SK-N-SH treated with all-trans-retinoic acid at 6 μM for 48 hours (cell line): ENCODE measurements around the gene SIN3B.

ENCODE experiments used
- ATAC-seq: fragments of 200-7000 bp; cut with Tn5 transposase; 3 replicates; pipeline ENCODE4 v1.9.1; 2020; ENCODE audit warnings: mild to moderate bottlenecking, moderate library complexity
- BACH2 ChIP-seq: fragments of 250-450 bp; sonication (Bioruptor Pico); IDR thresholded peaks from 2 replicates; pipeline ENCODE4 v1.9.0; 2021; ENCODE audit warnings: mild to moderate bottlenecking, borderline replicate concordance
- CREB5 ChIP-seq: fragments of 250-450 bp; sonication (Bioruptor Pico); IDR thresholded peaks from 2 replicates; pipeline ENCODE4 v1.5.1; 2020; ENCODE audit warnings: low read depth, mild to moderate bottlenecking, moderate library complexity
- CSDC2 ChIP-seq: fragments of 250-450 bp; sonication (Bioruptor Pico); IDR thresholded peaks from 2 replicates; pipeline ENCODE4 v1.5.0; 2020; ENCODE audit warnings: mild to moderate bottlenecking, moderate library complexity
- GLIS3 ChIP-seq: fragments of 250-450 bp; sonication (Bioruptor Pico); IDR thresholded peaks from 2 replicates; pipeline ENCODE4 v1.5.0; 2020; ENCODE audit warnings: mild to moderate bottlenecking, moderate library complexity
- ISL1 ChIP-seq: fragments of 250-450 bp; sonication (Bioruptor Pico); IDR thresholded peaks from 2 replicates; pipeline ENCODE4 v2.1.2; 2022; ENCODE audit warnings: mild to moderate bottlenecking, moderate library complexity
- OSR1 ChIP-seq: fragments of 250-450 bp; sonication (Bioruptor Pico); IDR thresholded peaks from 2 replicates; pipeline ENCODE4 v1.8.0; 2022; ENCODE audit warnings: moderate library complexity, mild to moderate bottlenecking, inconsistent platforms
- POU6F1 ChIP-seq: fragments of 250-450 bp; sonication (Bioruptor Pico); IDR thresholded peaks from 2 replicates; pipeline ENCODE4 v1.8.0; 2021; ENCODE audit warnings: low read depth, mild to moderate bottlenecking, moderate library complexity, borderline replicate concordance
- PPARA ChIP-seq: fragments of 250-450 bp; sonication (Bioruptor Pico); IDR thresholded peaks from 2 replicates; pipeline ENCODE4 v1.5.0; 2020; ENCODE audit warnings: mild to moderate bottlenecking, borderline replicate concordance
- RARB ChIP-seq: fragments of 250-450 bp; sonication (Bioruptor Pico); IDR thresholded peaks from 2 replicates; pipeline ENCODE4 v1.8.0; 2021; ENCODE audit warnings: mild to moderate bottlenecking, moderate library complexity
- SNAI2 ChIP-seq: fragments of 250-450 bp; sonication (Bioruptor Pico); IDR thresholded peaks from 2 replicates; pipeline ENCODE4 v1.5.0; 2020; ENCODE audit warnings: mild to moderate bottlenecking, moderate library complexity
- TCF4 ChIP-seq: fragments of 250-450 bp; sonication (Bioruptor Pico); IDR thresholded peaks from 2 replicates; pipeline ENCODE4 v1.8.0; 2021; ENCODE audit warnings: mild to moderate bottlenecking, moderate library complexity, borderline replicate concordance
- TOX ChIP-seq: fragments of 250-450 bp; sonication (Bioruptor Pico); IDR thresholded peaks from 2 replicates; pipeline ENCODE4 v1.8.0; 2021; ENCODE audit warnings: mild to moderate bottlenecking, moderate library complexity, borderline replicate concordance
- ZC3H10 ChIP-seq: fragments of 250-450 bp; sonication (Bioruptor Pico); IDR thresholded peaks from 2 replicates; pipeline ENCODE4 v1.5.1; 2021; ENCODE audit warnings: mild to moderate bottlenecking, moderate library complexity
- ZFP3 ChIP-seq: fragments of 250-450 bp; sonication (Bioruptor Pico); IDR thresholded peaks from 2 replicates; pipeline ENCODE4 v1.5.0; 2020; ENCODE audit warnings: mild to moderate bottlenecking, moderate library complexity
- ZFP30 ChIP-seq: fragments of 450-650 bp; formaldehyde crosslinking; IDR thresholded peaks from 2 replicates; pipeline ENCODE4 v1.5.0; 2022; ENCODE audit warnings: mild to moderate bottlenecking, moderate library complexity
- ZNF565 ChIP-seq: fragments of 450-650 bp; formaldehyde crosslinking; conservative IDR thresholded peaks from 2 replicates; pipeline ENCODE4 v1.5.0; 2020; ENCODE audit warnings: low read depth, mild to moderate bottlenecking, moderate library complexity
- ZNF70 ChIP-seq: fragments of 450-650 bp; formaldehyde crosslinking; IDR thresholded peaks from 2 replicates; pipeline ENCODE4 v1.5.0; 2020; ENCODE audit warnings: mild to moderate bottlenecking, moderate library complexity
- ZNF8 ChIP-seq: fragments of 450-650 bp; formaldehyde crosslinking; IDR thresholded peaks from 2 replicates; pipeline ENCODE4 v1.5.0; 2020; ENCODE audit warnings: mild to moderate bottlenecking, moderate library complexity
- TF ChIP-seq, protein P1 (sequence below): fragments of 250-450 bp; sonication (Bioruptor Pico); IDR thresholded peaks from 2 replicates; pipeline ENCODE4 v1.8.0; 2020; ENCODE audit warnings: mild to moderate bottlenecking, moderate library complexity, borderline replicate concordance
- TF ChIP-seq, protein P2 (sequence below): fragments of 250-450 bp; sonication (Bioruptor Pico); IDR thresholded peaks from 2 replicates; pipeline ENCODE4 v1.5.0; 2020; ENCODE audit warnings: mild to moderate bottlenecking, moderate library complexity
- TF ChIP-seq, protein P3 (sequence below): fragments of 250-450 bp; sonication (Bioruptor Pico); IDR thresholded peaks from 2 replicates; pipeline ENCODE4 v1.5.1; 2021; ENCODE audit warnings: mild to moderate bottlenecking, moderate library complexity

SIN3B gene

DNA sequence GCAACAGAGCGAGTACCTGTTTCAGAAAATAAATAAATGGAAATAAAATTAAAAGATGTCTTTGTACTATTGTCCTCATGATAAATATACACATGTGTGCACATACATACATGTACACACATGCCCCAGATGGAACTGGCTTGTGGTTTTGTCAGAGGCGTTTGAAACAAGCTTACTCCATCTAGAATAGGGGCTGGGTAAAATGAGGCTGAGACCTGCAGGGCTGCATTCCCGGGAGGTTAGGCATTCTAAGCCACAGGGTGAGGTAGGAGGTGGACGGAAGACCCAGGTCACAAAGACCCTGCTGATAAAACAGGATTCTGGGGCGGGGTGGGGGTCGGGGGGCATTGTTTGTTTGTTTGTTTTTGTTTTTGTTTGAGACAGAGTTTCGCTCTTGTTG is 8.1 kb upstream of the SIN3B start:
- ATAC-seq, result no peak
- TF ChIP-seq TCF4 (CRISPR knock-in tag) (no peak), TOX (CRISPR knock-in tag) (no peak), GLIS3 (CRISPR knock-in tag) (no peak), ZNF8 (CRISPR knock-in tag) (no peak), SNAI2 (CRISPR knock-in tag) (no peak), PPARA (CRISPR knock-in tag) (no peak), RARB (CRISPR knock-in tag) (no peak), CSDC2 (CRISPR knock-in tag) (no peak), BACH2 (CRISPR knock-in tag) (no peak), ZC3H10 (no peak), ZNF565 (CRISPR knock-in tag) (no peak), ISL1 (no peak), CREB5 (no peak)
- TF ChIP-seq, protein P1, sequence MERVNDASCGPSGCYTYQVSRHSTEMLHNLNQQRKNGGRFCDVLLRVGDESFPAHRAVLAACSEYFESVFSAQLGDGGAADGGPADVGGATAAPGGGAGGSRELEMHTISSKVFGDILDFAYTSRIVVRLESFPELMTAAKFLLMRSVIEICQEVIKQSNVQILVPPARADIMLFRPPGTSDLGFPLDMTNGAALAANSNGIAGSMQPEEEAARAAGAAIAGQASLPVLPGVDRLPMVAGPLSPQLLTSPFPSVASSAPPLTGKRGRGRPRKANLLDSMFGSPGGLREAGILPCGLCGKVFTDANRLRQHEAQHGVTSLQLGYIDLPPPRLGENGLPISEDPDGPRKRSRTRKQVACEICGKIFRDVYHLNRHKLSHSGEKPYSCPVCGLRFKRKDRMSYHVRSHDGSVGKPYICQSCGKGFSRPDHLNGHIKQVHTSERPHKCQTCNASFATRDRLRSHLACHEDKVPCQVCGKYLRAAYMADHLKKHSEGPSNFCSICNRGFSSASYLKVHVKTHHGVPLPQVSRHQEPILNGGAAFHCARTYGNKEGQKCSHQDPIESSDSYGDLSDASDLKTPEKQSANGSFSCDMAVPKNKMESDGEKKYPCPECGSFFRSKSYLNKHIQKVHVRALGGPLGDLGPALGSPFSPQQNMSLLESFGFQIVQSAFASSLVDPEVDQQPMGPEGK (CRISPR knock-in tag), result no peak
- TF ChIP-seq, protein P2, sequence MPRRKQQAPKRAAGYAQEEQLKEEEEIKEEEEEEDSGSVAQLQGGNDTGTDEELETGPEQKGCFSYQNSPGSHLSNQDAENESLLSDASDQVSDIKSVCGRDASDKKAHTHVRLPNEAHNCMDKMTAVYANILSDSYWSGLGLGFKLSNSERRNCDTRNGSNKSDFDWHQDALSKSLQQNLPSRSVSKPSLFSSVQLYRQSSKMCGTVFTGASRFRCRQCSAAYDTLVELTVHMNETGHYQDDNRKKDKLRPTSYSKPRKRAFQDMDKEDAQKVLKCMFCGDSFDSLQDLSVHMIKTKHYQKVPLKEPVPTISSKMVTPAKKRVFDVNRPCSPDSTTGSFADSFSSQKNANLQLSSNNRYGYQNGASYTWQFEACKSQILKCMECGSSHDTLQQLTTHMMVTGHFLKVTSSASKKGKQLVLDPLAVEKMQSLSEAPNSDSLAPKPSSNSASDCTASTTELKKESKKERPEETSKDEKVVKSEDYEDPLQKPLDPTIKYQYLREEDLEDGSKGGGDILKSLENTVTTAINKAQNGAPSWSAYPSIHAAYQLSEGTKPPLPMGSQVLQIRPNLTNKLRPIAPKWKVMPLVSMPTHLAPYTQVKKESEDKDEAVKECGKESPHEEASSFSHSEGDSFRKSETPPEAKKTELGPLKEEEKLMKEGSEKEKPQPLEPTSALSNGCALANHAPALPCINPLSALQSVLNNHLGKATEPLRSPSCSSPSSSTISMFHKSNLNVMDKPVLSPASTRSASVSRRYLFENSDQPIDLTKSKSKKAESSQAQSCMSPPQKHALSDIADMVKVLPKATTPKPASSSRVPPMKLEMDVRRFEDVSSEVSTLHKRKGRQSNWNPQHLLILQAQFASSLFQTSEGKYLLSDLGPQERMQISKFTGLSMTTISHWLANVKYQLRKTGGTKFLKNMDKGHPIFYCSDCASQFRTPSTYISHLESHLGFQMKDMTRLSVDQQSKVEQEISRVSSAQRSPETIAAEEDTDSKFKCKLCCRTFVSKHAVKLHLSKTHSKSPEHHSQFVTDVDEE (CRISPR knock-in tag), result no peak
- TF ChIP-seq, protein P3, sequence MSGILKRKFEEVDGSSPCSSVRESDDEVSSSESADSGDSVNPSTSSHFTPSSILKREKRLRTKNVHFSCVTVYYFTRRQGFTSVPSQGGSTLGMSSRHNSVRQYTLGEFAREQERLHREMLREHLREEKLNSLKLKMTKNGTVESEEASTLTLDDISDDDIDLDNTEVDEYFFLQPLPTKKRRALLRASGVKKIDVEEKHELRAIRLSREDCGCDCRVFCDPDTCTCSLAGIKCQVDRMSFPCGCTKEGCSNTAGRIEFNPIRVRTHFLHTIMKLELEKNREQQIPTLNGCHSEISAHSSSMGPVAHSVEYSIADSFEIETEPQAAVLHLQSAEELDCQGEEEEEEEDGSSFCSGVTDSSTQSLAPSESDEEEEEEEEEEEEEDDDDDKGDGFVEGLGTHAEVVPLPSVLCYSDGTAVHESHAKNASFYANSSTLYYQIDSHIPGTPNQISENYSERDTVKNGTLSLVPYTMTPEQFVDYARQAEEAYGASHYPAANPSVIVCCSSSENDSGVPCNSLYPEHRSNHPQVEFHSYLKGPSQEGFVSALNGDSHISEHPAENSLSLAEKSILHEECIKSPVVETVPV (CRISPR knock-in tag), result no peak

- no peak for ATAC-seq
- TF ChIP-seq ZNF565 (CRISPR knock-in tag) (no peak), ZNF8 (CRISPR knock-in tag) (no peak), OSR1 (CRISPR knock-in tag) (no peak), ISL1 (no peak), POU6F1 (CRISPR knock-in tag) (no peak), GLIS3 (CRISPR knock-in tag) (no peak), ZFP30 (CRISPR knock-in tag) (no peak), ZFP3 (CRISPR knock-in tag) (no peak), ZNF70 (CRISPR knock-in tag) (no peak), CSDC2 (CRISPR knock-in tag) (no peak), SNAI2 (CRISPR knock-in tag) (no peak), ZC3H10 (no peak), PPARA (CRISPR knock-in tag) (no peak)
- TF ChIP-seq, protein P1 (CRISPR knock-in tag), result no peak
- TF ChIP-seq, protein P3 (CRISPR knock-in tag), result no peak
Measured at GRCh38 chr19:16822648-16823047, 6.5 kb upstream of the SIN3B start.
